HG02798 (cell line): ENCODE measurements around the gene COX6A1.
A peak's percentile ranks its signal among the peaks of the same experiment; 100 is the strongest.

Experiments
- ATAC-seq: cut with Tn5 transposase; IDR thresholded peaks from one replicate; pipeline ENCODE4 v1.9.1; 2021; ENCODE audit warnings: mild to moderate bottlenecking; ENCODE audit not compliant: unreplicated experiment, poor library complexity

COX6A1 gene

DNA sequence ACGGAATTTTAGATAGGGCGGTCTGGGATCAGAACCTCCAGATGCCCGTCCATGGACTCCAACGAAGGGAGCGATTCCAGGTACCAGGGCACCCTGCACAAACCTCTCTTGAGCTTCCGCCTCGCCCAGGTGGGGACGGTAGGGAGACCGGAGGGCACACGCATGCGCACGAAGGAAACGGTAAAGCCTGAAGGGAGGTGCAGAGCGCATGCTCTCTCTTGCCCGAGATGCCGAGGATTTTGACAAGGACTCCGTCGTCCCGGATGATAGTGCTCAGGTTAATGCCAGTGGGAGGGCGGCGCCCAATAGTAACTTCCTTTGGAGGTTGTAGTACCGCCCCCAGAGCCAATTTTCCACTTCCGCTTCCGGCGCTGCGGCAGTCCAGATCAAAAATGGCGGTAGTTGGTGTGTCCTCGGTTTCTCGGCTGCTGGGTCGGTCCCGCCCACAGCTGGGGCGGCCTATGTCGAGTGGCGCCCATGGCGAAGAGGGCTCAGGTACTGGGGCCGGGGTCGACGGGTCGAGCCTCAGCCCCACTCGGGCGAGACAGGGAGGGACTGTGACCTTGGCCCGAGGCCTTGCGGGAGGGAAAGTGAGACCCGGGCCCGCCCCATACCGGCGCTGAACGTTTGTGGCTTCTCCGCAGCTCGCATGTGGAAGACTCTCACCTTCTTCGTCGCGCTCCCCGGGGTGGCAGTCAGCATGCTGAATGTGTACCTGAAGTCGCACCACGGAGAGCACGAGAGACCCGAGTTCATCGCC is at the start of gene COX6A1:
Gene COX6A1 (plus strand): TSS at position 379 of the 760 bp plus-strand sequence. CDS start 14 bp downstream, at position 393.
- peak; percentile 98 for ATAC-seq

DNA sequence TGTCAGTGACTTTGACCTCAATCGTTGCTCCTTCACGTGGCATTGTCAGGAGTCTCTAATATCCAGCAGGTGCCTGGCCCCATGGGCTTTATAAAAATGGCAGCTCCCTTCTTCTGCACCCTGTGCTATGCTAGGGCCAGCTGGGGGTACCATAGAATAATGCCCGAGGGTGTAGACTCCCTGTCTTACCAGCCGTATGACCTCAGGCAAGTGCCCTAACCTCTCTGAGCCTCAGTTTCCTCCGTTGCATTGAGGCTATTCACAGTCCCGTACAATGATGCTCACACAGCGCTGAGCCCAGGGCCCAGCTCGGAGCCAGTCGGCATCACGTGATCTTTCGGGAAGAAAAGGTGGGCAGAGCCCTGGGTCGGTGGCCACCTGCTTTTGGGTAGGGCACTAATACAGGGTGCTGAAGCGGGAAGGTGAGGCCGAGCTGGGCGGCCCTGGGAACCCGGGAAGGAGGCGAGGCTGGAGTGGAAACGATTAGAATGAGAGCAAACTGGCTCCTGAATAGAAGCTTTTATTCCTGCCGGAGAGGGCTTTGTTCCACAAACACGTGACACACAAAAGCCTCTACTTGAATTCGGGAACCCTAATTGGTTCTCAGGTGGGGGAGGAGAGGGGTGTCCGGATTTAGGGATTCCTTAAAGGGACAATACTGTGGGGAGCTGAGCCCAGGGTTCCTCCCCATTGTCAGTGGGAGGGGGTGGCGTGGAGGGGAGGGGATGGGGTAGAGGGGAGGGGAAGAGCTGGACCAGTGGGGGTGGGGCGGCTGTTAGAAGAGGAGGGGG is 49.0 kb upstream of the COX6A1 start:
- ATAC-seq: no peak

DNA sequence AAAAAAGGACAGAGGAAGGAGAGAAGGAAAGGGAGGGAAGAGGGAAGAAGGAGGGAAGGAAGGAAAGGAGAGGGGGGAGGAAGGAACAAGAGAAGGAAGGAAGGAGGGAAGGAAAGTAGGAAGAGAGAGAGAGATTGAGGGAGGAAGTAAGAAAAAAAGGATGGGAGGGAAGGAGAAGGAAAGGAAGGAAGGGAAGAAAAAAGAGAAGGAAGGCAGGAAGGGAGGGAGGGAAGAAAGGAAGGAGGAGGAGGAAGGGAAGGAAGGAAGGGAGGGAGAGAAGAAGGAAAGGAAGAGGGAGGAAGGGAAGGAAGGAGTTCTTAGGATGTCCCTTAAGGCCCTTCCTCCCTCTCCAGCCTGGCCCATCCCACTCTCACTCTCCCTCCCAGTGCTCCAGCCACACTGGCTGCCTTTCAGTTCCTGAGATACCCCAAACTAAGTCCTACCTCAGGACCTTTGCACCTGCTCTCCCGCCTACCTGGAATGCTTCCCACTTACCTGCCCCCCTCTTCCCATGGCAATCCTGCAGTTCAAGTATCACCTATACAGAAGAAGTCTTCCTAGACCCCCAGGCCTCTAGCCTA is 47.3 kb upstream of the COX6A1 start:
- ATAC-seq: no peak

DNA sequence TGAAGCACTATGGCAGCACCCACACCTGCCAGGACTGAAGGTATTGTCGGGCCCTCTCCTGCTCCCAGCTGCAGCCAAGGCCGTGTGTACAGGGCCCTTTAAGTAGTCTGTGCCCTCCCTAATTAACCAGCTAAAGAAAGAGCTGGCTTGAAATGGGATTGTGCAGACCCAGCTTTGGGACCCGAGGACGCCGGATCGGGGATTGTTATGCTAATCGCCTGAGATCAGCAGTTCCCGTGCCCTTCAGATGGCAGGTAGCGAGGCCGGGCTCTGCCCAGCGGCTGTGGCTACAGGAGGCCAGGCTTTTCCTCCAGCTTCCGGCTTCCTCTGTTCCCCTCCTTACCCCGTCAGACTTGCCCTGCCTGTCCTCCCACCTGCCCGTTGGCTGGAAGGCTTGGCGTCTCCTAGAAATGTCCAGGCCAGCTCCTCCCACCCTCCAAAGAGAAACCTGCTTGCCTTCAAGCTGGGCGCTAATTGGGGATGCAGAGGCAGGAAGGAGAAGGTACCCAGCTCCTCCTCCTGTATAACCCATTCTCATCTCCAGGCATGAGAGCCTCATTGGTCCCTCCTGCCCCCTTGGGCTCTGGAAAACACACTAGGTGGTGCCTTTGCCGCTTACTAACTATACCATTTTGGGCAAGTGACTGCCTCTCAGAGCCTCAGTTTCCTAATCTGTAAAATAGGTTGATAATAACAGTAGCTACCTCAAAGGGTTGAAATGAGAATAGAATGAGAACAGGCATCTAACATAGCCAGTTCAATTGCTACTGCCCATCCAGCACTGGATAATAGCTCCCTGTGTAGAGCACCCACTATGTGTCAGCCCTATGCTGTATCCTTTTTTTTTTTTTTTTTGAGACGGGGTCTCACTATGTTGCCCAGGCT is 43.2 kb upstream of the COX6A1 start:
- no peak for ATAC-seq

DNA sequence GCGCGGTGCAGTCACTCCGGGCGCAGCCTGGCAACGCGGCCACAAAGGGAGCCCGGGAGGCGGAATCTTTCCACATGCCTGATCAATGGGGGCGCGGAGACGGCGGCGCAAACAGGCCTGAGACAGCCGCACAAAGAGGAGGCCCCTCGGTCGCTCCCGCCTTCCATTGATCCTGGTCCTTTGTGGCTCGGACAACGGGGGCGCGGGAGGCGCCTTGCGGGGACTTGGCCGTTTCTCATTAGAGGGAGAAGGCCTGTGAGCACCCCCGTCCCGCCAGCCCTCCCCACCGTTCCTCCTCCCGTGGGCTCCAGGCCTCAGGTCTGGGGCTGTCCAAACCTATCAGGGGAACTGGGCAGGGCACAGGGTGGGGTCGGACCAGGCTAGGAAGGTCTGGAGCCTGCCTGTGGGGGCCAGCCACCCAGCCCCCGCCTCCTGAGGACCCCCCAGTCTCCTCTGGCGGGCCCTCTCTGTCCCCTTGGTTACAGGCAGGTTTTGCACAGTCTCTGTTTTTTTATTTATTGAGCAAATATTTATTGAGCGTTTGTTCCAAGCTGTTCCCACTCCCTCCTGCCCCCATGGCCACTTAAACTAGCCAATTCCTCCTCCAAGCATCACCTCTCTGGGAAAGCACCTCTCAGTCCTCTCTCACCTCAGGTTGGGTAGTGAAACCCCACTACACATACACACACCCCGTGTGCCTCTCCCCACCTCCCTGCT is 39.9 kb upstream of the COX6A1 start:
- no peak for ATAC-seq

DNA sequence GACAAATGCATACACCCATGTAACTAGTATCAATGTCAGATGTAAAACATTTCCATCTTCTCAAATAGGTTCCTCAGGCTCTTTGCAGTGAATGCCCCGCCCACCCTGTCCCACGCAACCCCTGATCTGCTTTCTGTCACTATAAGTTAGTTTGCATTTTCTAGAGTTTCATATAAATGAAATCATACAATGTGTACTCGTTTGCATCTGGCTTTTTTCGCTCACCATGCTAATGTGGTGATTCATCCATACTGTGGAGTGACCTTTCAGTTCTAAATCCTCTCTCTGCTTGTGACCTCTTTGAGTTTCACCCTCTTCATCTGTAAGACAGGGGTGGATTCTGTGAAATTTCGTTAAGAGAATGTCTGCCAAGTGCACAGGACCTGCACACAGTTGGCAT is 38.4 kb upstream of the COX6A1 start:
- ATAC-seq: no peak

DNA sequence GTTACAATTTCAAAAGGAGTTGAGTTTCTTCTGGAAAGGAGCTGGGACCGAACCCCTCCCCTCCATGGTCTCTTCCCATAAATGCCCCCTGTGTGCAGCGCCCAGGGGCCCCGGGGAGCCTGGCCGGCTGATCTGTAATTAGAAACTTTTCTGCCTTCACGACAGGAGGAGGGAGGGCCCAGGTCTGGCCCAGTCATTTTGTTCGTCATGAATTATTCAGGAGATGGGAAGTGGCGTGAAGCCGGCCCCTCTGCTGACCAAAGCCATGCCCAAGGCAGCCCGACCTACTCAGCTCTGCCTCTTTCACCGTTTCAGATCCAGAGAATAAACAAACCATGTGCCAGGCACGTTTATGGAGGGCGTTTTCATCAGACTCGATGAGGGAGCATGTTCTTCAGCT is 35.7 kb upstream of the COX6A1 start:
- no peak for ATAC-seq

DNA sequence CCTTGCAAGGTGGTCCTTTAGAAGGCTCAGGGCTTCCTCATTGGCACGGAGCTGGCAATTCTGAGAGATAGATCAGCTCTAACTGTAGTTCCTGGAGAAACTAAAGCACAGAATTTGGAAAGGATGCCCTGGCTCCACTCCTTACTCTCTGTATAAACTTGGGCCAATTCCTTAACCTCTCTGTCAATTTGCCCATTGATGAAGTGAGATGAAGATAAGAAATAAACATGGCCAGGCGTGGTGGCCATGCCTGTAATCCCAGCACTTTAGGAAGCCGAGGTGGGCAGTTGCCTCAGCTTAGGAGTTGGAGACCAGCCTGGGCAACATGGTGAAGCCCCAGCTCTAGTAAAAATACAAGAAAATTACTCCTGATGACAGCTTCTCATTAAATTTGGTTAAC is 34.0 kb upstream of the COX6A1 start:
- ATAC-seq: no peak

DNA sequence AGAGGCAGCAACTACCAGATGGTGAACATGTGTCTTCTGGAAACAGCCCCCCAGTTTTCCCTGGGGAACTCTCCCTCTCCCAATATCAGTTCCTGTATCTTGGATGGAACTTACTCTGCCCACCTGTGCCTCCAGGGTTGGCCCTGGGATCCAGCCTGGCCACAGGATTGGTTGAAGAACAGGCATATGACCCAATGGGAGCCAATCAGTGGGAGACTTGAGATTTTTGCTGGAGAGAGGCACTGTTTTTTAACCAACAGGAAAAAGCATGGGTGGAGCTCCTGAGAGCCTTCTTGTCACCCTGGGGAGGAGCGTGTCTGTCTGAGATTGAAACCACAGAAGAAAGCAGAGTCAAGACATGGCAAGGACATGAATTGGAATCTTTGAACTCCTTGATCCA is 33.6 kb upstream of the COX6A1 start:
- ATAC-seq: no peak

DNA sequence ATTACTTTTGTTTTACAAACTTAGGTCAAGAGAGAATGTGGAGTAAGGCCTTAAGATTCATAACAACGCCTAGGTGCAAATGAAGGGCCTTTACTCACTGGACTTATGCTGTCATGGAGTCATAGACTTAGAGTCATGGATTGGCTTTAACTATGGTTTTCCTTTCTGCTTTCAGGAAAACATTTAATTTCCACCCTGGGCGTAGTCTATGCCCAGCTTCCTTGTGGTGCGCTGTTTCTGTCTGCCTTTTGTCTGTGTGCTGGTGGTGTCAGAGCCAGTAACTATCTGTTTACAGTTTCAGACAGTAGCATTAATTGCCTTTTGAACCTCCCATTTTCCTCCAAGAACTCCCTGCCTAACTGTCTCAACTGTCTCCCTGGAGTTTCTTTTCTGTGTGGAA is 31.8 kb upstream of the COX6A1 start:
- ATAC-seq: no peak

DNA sequence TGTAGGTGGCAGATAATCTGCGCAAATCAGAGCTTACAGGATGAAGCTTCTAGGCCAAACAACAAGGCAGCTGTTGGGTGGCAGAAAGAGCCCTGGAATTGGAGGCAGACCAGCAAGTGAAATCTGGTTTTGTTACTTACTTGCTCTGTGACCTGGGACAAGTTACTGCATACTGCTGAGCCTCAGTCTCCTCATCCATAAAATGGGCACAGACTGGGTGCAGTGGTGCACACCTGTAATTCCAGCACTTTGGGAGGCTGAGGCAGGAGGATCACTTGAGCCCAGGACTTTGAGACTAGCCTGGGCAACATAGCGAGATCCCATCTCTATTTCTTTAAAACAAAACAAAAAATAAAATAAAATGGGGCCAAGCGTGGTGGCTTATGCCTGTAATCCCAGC is 31.4 kb upstream of the COX6A1 start:
- no peak for ATAC-seq

DNA sequence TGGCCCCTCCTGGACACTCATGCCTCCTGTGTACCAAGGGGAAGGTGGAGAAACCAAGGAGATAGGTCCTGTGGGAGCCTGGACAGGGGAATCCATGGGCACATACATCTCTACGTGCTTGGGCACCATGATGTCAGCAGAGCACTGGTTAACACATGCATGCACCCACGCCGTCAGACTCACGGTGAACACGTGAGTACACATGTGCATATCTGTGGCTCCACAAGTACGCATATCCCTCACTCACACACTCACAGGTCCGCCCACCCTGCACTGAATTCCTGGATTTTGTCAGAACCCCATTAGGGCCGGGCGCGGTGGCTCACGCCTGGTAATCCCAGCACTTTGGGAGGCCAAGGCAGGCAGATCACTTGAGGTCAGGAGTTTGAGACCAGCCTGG is 29.1 kb upstream of the COX6A1 start:
- no peak for ATAC-seq

DNA sequence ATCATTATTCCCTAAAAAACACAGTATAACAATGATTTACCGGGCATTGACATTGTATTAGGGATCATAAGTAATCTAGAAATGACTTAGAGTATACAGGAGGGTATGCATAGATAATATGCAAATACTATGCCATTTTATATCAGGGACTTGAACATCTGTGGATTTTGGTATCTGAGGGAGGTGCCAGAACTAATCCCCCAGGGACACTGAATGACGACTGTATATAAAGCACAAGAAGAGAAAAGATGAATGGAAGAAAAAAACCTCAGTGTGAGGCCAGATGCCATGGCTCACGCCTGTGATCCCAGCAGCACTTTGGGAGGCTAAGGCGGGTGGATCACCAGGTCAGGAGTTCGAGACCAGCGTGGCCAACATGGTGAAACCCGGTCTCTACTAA is 25.5 kb upstream of the COX6A1 start:
- no peak for ATAC-seq

DNA sequence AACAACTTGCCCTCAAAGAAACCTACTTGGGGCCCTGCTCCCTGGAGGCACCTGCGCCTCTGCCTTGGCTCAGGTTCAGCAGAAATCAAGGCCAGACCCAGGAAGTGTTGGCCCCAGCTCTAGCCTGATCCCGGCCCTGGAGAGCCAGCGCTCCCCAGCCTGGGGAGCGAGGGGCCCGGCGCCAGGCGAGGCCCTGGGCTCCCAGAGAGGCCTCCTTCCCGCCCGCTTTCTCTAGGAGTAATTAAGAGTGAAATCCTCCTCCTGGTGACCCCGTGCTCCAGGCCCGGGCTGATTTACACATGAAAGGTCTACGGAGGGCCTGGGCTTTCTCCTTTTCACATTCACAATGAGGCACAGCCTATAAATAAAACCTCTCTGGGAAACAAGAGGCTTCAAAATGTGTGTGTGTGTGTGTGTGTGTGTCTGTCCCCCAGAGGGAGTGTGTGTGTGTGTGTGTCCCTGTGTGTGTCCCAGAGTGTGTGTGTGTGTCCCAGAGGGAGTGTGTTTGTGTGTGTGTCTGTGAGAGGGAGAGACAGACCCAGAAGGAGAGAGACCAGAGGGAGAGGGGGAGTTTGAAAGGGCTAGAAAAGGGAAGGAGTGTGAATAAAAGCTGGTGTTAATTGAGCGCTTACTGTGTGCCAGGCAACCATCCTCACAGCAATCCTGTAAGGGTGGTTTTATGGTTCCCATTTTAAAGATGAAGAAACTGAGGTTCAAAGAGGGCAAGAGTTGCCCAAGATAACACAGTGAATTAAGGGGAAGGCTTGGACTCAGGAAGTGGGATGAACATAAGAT is 23.8 kb upstream of the COX6A1 start:
- ATAC-seq: no peak

DNA sequence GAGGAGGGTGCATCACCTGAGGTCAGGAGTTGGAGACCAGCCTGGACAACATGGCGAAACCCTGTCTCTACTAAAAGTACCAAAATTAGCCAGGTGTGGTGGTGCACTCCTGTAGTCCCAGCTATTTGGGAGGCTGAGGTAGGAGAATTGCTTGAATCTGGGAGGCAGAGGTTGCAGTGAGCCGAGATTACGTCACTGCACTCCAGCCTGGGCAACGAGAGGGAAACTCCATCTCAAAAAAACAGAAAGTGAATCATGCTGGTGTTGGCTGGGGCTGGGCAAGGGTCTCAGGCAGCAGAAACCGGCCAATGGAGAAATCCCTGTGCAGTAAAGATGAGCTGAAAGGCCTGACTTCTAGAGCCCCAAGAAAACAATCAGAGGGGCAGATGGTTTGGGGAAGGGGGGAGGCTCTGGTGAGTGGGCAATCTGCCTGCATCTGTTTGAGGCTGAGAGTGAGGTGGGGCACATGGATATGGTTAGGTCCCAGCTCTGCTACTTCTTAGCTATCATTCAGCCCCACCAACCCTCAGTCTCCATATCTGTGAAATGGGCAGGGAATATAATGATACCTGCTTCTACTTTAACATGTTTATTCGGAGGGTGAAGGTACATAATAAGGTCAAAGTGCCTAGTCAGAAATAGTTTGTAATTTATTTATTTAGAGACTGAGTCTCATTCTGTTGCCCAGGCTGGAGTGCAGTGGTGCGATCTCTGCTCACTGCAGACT is 21.3 kb upstream of the COX6A1 start:
- ATAC-seq: no peak

DNA sequence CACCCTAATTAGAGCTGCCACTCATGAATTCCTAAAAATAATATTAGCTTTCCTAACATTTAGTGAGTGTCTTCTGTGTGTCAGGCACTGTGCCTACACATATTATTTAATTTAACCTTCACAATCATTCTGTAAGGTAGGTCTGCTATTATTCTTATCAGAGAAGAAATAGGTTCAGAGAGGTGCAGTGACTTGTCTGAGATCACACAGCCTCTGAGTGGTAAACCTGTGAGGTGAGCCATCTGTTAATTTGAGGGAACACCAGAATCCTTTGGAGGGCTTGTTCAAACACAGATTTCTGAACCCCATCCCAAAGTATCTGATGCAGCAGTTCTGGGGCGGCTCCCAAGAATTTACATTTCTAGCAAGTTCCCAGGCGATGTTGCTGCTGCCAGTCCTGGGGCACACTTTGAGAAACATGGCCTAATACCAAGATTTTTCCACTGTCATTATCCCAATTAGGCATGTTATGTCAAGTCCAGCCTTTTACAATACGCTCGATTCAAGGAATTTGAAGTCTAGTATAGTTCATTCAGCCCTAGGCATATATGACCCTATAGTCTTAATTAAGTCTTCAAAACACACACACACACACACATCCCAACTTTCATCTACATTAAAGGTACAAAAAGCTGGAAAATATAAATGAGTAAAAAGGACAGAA is 19.9 kb upstream of the COX6A1 start:
- no peak for ATAC-seq

DNA sequence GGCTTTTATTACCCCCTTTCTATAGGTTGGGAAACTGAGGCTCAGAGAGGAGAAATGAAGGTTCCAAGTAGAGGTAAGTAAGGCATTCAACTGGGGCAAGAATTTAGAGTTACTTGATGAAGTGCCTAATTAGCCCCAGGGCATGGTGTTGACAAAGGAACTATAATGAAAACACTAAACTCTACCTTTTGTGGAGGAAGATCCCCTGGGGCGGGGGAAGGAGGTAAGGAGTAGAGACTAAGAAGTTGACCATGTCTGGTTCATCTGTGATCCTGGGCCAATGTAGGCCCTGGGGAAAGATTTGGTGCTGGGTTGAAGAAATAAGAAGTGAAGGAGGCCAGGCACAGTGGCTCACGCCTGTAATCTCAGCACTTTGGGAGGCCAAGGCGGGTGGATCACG is 16.2 kb upstream of the COX6A1 start:
- ATAC-seq: no peak

DNA sequence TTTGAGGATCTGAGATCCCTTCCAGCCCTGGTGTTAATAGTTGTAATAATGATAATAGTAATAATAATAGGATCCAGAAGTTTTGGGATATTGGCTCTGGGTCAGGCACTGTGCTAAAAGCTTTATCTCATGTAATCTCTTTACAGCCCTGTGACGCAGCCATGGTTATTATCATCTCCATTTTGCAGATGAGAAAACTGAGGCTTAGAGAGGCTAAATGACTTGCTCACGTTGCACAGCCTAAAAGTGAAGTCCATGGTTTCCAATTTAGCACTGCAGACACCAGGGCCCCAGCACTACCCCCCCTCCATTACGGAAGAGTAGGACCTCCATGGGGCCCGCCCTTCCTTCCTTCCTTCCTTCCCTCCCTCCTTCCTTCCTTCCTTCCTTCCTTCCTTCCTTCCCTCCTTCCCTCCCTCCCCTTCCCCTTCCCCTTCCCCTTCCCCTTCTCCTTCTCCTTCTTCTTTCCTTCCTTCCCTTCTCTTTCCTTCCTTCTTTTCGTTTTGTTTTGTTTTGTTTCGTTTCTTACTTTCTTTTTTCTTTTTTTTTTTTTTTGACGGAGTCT is 14.9 kb upstream of the COX6A1 start:
- ATAC-seq: no peak
